ENCODE results near the gene SMPD3. TPM values are rescaled to one million over a fixed set of nuclear protein-coding genes. Genes with fewer than 3 reads are reported as not detected.

The SMPD3 gene
- total and polyA plus RNA-seq, 4 donors: 12.7 to 44.7 (median 29.3) TPM

DNA sequence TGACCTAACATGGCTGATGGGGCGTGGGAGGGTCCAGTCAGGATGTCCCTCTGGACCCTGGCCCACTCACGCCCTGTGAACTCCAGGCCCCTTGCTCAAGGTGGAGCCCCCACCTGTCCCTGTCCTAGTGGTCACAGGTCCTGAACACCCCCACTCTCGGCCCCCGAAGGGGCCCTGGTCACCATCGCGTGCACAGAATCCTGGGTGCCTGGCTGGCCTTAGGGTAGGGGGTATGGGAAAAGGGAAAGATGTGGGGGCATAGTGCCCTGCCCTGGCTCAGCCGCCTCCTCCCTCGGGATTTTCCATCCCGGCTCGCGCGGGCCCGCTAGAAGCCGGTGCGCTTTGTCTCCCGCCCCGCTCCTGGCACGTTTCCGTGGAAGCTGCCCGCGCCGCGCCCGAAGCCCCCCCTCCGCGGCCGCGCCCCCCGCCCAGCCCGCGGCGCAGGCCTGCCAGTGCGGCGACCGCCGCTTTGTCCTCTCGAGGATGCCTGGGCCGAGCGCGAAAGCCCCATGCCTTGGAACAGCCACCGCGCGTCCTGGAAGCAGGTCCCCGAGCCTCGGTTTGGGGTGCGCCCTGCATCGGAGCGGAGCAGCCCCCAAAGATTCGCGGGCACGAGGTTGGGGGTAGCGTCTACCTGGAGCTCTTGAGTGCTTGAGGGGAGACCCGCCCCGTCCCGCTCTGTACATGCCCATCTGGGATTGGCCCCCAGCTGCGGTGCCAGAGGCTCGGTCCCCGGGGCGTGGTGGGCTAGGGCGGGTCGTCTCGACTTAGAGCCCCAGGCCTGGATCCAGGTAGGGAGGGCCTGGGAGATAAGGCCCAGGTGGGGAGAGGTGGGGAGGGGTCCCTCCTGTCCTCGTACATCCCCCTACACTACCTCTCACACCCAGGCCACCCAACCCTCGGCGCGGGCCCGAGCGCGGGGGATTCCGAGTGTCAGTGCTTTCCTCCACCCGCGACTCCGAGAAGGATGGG, 1.3 kb downstream of the SMPD3 start:
- 6% methylated on average over 55 of the region's 73 CpGs for WGBS (ENCODE audit: insufficient coverage)
- Histone ChIP-seq H3K27ac (ENCODE audit: low read depth, low read length) (peak overlapping the region; percentile 19), H3K27me3 (ENCODE audit: control insufficient read depth, insufficient read depth, low read length) (peaks cover 9% of the 10 kb centered on the region)

GRCh38 chr16:68445458-68445857, 2.9 kb downstream of the SMPD3 start:
- Histone ChIP-seq H3K4me1 (ENCODE audit: control insufficient read depth, insufficient read depth, low read length) (peaks cover 32% of the 10 kb centered on the region), H3K9me3 (ENCODE audit: control insufficient read depth, insufficient read depth, low read length) (no peaks in the 10 kb centered on the region), H3K27me3 (ENCODE audit: control insufficient read depth, insufficient read depth, low read length) (peaks cover 9% of the 10 kb centered on the region), H3K36me3 (ENCODE audit: control insufficient read depth, insufficient read depth, low read length) (no peaks in the 10 kb centered on the region), H3K4me3 (ENCODE audit: low read depth, low read length) (no peak overlapping the region), H3K27ac (ENCODE audit: low read depth, low read length) (no peak overlapping the region)
- WGBS (ENCODE audit: insufficient coverage): 0% methylated on average over 1 of the region's 1 CpG
- DNase-seq (ENCODE audit: low read depth in 4 of 6, low spot score in 6 of 6): peak in 3 of 6 donors; percentile 43 to 91 (median 80)

More for the DNA sequence above, 1.3 kb downstream of the SMPD3 start:
- peak in 2 of 6 donors; percentile 73 to 74 for DNase-seq (ENCODE audit: low read depth in 4 of 6, low spot score in 6 of 6)
- Histone ChIP-seq H3K9me3 (ENCODE audit: control insufficient read depth, insufficient read depth, low read length) (no peaks in the 10 kb centered on the region), H3K4me1 (ENCODE audit: control insufficient read depth, insufficient read depth, low read length) (peaks cover 32% of the 10 kb centered on the region), H3K4me3 (ENCODE audit: low read depth, low read length) (peak overlapping the region; percentile 49), H3K36me3 (ENCODE audit: control insufficient read depth, insufficient read depth, low read length) (no peaks in the 10 kb centered on the region)

GRCh38 chr16:68444056-68444657, 4.2 kb downstream of the SMPD3 start:
- H3K27ac ChIP-seq (ENCODE audit: low read depth, low read length): no peak overlapping the region
- peaks cover 28% of the 10 kb centered on the region for H3K4me1 ChIP-seq (ENCODE audit: control insufficient read depth, insufficient read depth, low read length)
- no peaks in the 10 kb centered on the region for H3K9me3 ChIP-seq (ENCODE audit: control insufficient read depth, insufficient read depth, low read length)
- no peak overlapping the region for H3K4me3 ChIP-seq (ENCODE audit: low read depth, low read length)
- peak in 1 of 6 donors; percentile 60 for DNase-seq (ENCODE audit: low read depth in 4 of 6, low spot score in 6 of 6)
- 3% methylated on average over 2 of the region's 3 CpGs for WGBS (ENCODE audit: insufficient coverage)
- H3K36me3 ChIP-seq (ENCODE audit: control insufficient read depth, insufficient read depth, low read length): no peaks in the 10 kb centered on the region
- peaks cover 9% of the 10 kb centered on the region for H3K27me3 ChIP-seq (ENCODE audit: control insufficient read depth, insufficient read depth, low read length)

- H3K9me3 ChIP-seq (ENCODE audit: control insufficient read depth, insufficient read depth, low read length): no peaks in the 10 kb centered on the region
- no peak overlapping the region for H3K4me3 ChIP-seq (ENCODE audit: low read depth, low read length)
- no peak for DNase-seq (ENCODE audit: low read depth in 4 of 6, low spot score in 6 of 6)
- H3K27ac ChIP-seq (ENCODE audit: low read depth, low read length): no peak overlapping the region
- WGBS (ENCODE audit: insufficient coverage): 88% methylated on average over 1 of the region's 4 CpGs
- no peaks in the 10 kb centered on the region for H3K27me3 ChIP-seq (ENCODE audit: control insufficient read depth, insufficient read depth, low read length)
- no peaks in the 10 kb centered on the region for H3K36me3 ChIP-seq (ENCODE audit: control insufficient read depth, insufficient read depth, low read length)
- H3K4me1 ChIP-seq (ENCODE audit: control insufficient read depth, insufficient read depth, low read length): peaks cover 13% of the 10 kb centered on the region
Observed at GRCh38 chr16:68436581-68436980, 11.7 kb downstream of the SMPD3 start.

GRCh38 chr16:68434624-68435210, 13.6 kb downstream of the SMPD3 start:
- H3K27ac ChIP-seq (ENCODE audit: low read depth, low read length): no peak overlapping the region
- 33% methylated on average over 1 of the region's 5 CpGs for WGBS (ENCODE audit: insufficient coverage)

DNA sequence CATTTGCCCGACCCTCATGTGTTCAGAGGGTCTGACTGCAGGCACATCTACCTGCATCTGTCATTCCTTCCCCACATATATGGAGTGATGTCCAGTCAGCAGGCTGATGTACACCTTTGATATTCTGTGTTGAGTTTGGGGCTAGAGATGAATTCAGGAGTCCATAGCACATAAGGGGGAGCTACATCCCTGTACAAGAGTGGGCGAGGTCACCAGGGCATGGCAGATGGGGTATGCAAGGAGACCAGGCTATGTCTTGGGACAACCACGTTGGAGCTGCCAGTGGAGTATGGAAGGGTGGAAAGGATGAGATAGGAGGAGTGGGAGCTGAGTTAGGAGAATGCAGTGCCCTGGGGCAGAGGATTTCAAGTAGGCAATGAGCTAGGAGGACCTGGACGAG, 15.0 kb downstream of the SMPD3 start:
- H3K27ac ChIP-seq (ENCODE audit: low read depth, low read length): no peak overlapping the region
- H3K9me3 ChIP-seq (ENCODE audit: control insufficient read depth, insufficient read depth, low read length): no peaks in the 10 kb centered on the region
- H3K4me1 ChIP-seq (ENCODE audit: control insufficient read depth, insufficient read depth, low read length): peaks cover 21% of the 10 kb centered on the region
- DNase-seq (ENCODE audit: low read depth in 4 of 6, low spot score in 6 of 6): no peak
- no peaks in the 10 kb centered on the region for H3K27me3 ChIP-seq (ENCODE audit: control insufficient read depth, insufficient read depth, low read length)
- H3K36me3 ChIP-seq (ENCODE audit: control insufficient read depth, insufficient read depth, low read length): no peaks in the 10 kb centered on the region
- WGBS (ENCODE audit: insufficient coverage): 94% methylated on average over 3 of the region's 4 CpGs
- H3K4me3 ChIP-seq (ENCODE audit: low read depth, low read length): no peak overlapping the region

More at GRCh38 chr16:68434624-68435210, 13.6 kb downstream of the SMPD3 start:
- Histone ChIP-seq H3K36me3 (ENCODE audit: control insufficient read depth, insufficient read depth, low read length) (no peaks in the 10 kb centered on the region), H3K4me1 (ENCODE audit: control insufficient read depth, insufficient read depth, low read length) (peaks cover 13% of the 10 kb centered on the region), H3K4me3 (ENCODE audit: low read depth, low read length) (no peak overlapping the region), H3K27me3 (ENCODE audit: control insufficient read depth, insufficient read depth, low read length) (no peaks in the 10 kb centered on the region), H3K9me3 (ENCODE audit: control insufficient read depth, insufficient read depth, low read length) (no peaks in the 10 kb centered on the region)
- DNase-seq (ENCODE audit: low read depth in 4 of 6, low spot score in 6 of 6): peak in 1 of 6 donors; percentile 65

DNA sequence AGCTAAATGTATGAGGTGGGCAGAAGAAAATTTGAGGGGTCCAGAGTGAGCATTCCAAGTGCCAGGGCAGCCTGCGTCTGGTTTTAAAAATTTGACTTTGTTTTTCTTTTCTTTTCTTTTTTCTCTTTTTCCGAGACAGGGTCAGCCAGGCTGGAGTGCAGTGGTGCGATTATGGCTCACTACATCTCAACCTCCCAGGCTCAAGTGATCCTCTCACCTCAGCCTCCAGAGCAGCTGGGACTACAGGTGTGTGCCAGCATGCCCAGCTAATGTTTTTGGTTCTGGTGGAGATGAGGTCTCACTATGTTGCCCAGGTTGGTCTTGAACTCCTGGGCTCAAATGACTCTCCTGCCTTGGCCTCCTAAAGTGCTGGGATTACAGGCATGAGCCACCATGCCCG, 15.6 kb downstream of the SMPD3 start:
- WGBS (ENCODE audit: insufficient coverage): 85% methylated on average over 3 of the region's 4 CpGs
- no peaks in the 10 kb centered on the region for H3K9me3 ChIP-seq (ENCODE audit: control insufficient read depth, insufficient read depth, low read length)
- H3K27me3 ChIP-seq (ENCODE audit: control insufficient read depth, insufficient read depth, low read length): no peaks in the 10 kb centered on the region

DNA sequence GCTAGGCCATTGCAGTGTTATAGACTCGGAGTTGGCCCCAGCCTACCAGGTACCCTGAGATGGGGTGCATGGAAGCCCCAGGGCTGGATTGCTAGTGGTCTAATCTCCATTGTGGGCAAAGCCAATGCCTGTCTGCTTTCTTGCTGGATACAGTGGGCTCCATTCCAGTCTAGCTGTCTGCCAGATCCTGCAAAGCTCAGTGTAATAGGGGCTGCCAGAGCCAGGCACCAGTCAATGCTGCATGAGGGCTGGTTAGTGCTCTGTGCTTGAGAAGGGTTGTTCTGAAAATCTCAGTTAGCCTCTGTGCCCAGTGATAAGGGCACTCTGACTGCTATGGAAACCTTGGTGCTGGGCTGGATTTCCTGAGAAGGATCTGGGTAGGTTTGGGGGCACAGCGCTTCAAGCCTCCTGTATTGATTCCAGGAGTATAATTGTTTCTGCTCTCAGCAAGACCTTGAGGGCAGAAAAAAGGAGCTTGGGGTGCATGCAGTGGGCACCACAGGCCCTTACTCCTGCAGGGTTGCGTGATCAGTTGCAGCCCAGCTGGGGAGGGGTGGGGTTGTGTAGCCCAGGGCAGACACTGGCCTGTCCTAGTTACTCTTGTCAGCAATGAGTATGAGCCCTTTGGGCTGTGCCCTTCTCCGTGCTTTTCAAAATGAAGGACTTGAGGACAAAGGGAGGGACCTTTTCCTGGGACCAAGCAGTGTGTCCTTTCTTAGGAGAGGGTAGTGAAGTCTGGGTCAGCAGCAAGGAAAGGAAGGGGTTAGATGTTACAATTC, 19.0 kb downstream of the SMPD3 start:
- Histone ChIP-seq H3K36me3 (ENCODE audit: control insufficient read depth, insufficient read depth, low read length) (no peaks in the 10 kb centered on the region), H3K4me3 (ENCODE audit: low read depth, low read length) (no peak overlapping the region), H3K4me1 (ENCODE audit: control insufficient read depth, insufficient read depth, low read length) (peaks cover 8% of the 10 kb centered on the region), H3K27ac (ENCODE audit: low read depth, low read length) (no peak overlapping the region), H3K27me3 (ENCODE audit: control insufficient read depth, insufficient read depth, low read length) (no peaks in the 10 kb centered on the region), H3K9me3 (ENCODE audit: control insufficient read depth, insufficient read depth, low read length) (no peaks in the 10 kb centered on the region)
- whole genome bisulfite sequencing (ENCODE audit: insufficient coverage): 70% methylated on average over 4 of the region's 4 CpGs
- DNase-seq (ENCODE audit: low read depth in 4 of 6, low spot score in 6 of 6): peak in 3 of 6 donors; percentile 20 to 77 (median 66)

More for the DNA sequence above, 15.6 kb downstream of the SMPD3 start:
- Histone ChIP-seq H3K4me3 (ENCODE audit: low read depth, low read length) (no peak overlapping the region), H3K4me1 (ENCODE audit: control insufficient read depth, insufficient read depth, low read length) (peaks cover 17% of the 10 kb centered on the region), H3K36me3 (ENCODE audit: control insufficient read depth, insufficient read depth, low read length) (no peaks in the 10 kb centered on the region), H3K27ac (ENCODE audit: low read depth, low read length) (no peak overlapping the region)
- DNase-seq (ENCODE audit: low read depth in 4 of 6, low spot score in 6 of 6): no peak
